Natural killer cell treated with Interleukin-12 subunit alpha and Interleukin-12 subunit beta and Interleukin-15 and Interleukin-18, amount 100 ng/mL, for 72 hours (primary cell): ENCODE measurements around the gene DLL3. TPM values are rescaled to one million over a fixed set of nuclear protein-coding genes. Genes with fewer than 3 reads are reported as not detected.
"Not testable (repeated sequence)": the region's sequence is repeated elsewhere in the genome, so short reads cannot be mapped to it uniquely, and the experiment has no call there.

Experiments
- ATAC-seq, 2 donors: fragments of 150-1000 bp; cut with Tn5 transposase in 1 of 2; sonication (Bioruptor Pico), chemical (Tn5 transposase) in 1 of 2; 2 replicates each; pipeline ENCODE4 v1.10.0; 2021
- DNase-seq: peaks from one replicate; pipeline ENCODE4 v3.0.0; 2022; ENCODE audit warnings: low spot score
- H3K27ac Mint-ChIP-seq, 2 donors: 1 replicate in 1 of 2; 2 replicates in 1 of 2; pipeline ENCODE4 v1.8.0; 2022; ENCODE audit warnings: mixed read lengths in 2 of 2, mild to moderate bottlenecking in 1 of 2, moderate library complexity in 1 of 2
- H3K27me3 Mint-ChIP-seq, 2 donors: 1 replicate in 1 of 2; 2 replicates in 1 of 2; pipeline ENCODE4 v1.8.0; 2022; ENCODE audit warnings: mixed read lengths in 2 of 2
- H3K36me3 Mint-ChIP-seq: one replicate; pipeline ENCODE4 v1.8.0; 2022; ENCODE audit warnings: mixed read lengths
- H3K4me1 Mint-ChIP-seq, 2 donors: 1 replicate in 1 of 2; 2 replicates in 1 of 2; pipeline ENCODE4 v1.8.0; 2022; ENCODE audit warnings: low read depth in 2 of 2, mixed read lengths in 2 of 2, mild to moderate bottlenecking in 1 of 2
- H3K4me3 Mint-ChIP-seq: one replicate; pipeline ENCODE4 v1.8.0; 2022; ENCODE audit warnings: mixed read lengths
- H3K9me3 Mint-ChIP-seq: 2 replicates; pipeline ENCODE4 v1.8.0; 2022; ENCODE audit warnings: mixed read lengths
- total RNA-seq, 2 donors: library from RNA; stranded (reverse); gene quantifications; one replicate each; pipeline ENCODE4 v1.2.3, GENCODE V29; 2022

Gene DLL3
- under 1 TPM; 0.21 to 0.92 TPM for total RNA-seq

GRCh38 chr19:39498798-39499642, at the start of gene DLL3:
DLL3 (plus strand) TSS chr19:39498947; CDS start chr19:39498975, 28 bp downstream.
- H3K4me3 Mint-ChIP-seq: peak within 1 kb of the TSS; percentile 67
- peaks cover 24 to 25% of the 10 kb centered on the region in 2 donors for H3K4me1 Mint-ChIP-seq
- no peaks in the 10 kb centered on the region for H3K9me3 Mint-ChIP-seq
- no peak for ATAC-seq
- no peaks in the 10 kb centered on the region for H3K36me3 Mint-ChIP-seq
- H3K27me3 Mint-ChIP-seq: peaks cover 39 to 46% of the 10 kb centered on the region in 2 donors
- H3K27ac Mint-ChIP-seq: no peak within 1 kb of the TSS
- DNase-seq: no peak

- ATAC-seq (no peak), DNase-seq (no peak)
- Mint-ChIP-seq H3K27me3 (no peaks in the 10 kb centered on the region), H3K27ac (peak overlapping the region; percentile 95 to 96), H3K4me3 (peak overlapping the region; percentile 93), H3K36me3 (peaks cover 17% of the 10 kb centered on the region), H3K9me3 (no peaks in the 10 kb centered on the region), H3K4me1 (peaks cover 54 to 67% of the 10 kb centered on the region in 2 donors)
Observed at GRCh38 chr19:39449116-39449797, 49.5 kb upstream of the DLL3 start.

- not testable (repeated sequence) for DNase-seq, ATAC-seq, H3K27me3 Mint-ChIP-seq, H3K4me3 Mint-ChIP-seq, H3K9me3 Mint-ChIP-seq
- peak overlapping the region in 1 of 2 donors; percentile 18 for H3K27ac Mint-ChIP-seq
- peaks cover 15% of the 10 kb centered on the region for H3K36me3 Mint-ChIP-seq
- H3K4me1 Mint-ChIP-seq: peaks cover 50 to 58% of the 10 kb centered on the region in 2 donors
Observed at GRCh38 chr19:39451257-39451656, 47.5 kb upstream of the DLL3 start.

GRCh38 chr19:39463403-39463802, 35.3 kb upstream of the DLL3 start:
- Mint-ChIP-seq H3K4me3 (no peak overlapping the region), H3K27me3 (no peaks in the 10 kb centered on the region), H3K36me3 (peaks cover 25% of the 10 kb centered on the region), H3K9me3 (no peaks in the 10 kb centered on the region), H3K4me1 (peaks cover 4 to 10% of the 10 kb centered on the region in 2 donors), H3K27ac (peak overlapping the region in 1 of 2 donors; percentile 37)
- ATAC-seq (no peak), DNase-seq (no peak)

GRCh38 chr19:39465956-39466747, 32.6 kb upstream of the DLL3 start:
- Mint-ChIP-seq H3K4me1 (peaks cover 4 to 9% of the 10 kb centered on the region in 2 donors), H3K27me3 (no peaks in the 10 kb centered on the region), H3K27ac (no peak overlapping the region), H3K36me3 (peaks cover 22% of the 10 kb centered on the region), H3K9me3 (no peaks in the 10 kb centered on the region), H3K4me3 (no peak overlapping the region)
- DNase-seq (no peak), ATAC-seq (no peak)

- no peak overlapping the region for H3K4me3 Mint-ChIP-seq
- DNase-seq: no peak
- H3K36me3 Mint-ChIP-seq: peaks cover 29% of the 10 kb centered on the region
- no peak overlapping the region for H3K27ac Mint-ChIP-seq
- peaks cover 6 to 16% of the 10 kb centered on the region in 2 donors for H3K4me1 Mint-ChIP-seq
- H3K27me3 Mint-ChIP-seq: no peaks in the 10 kb centered on the region
- ATAC-seq: no peak
- H3K9me3 Mint-ChIP-seq: no peaks in the 10 kb centered on the region
Observed at GRCh38 chr19:39467941-39468340, 30.8 kb upstream of the DLL3 start.

- DNase-seq (no peak), ATAC-seq (no peak)
- Mint-ChIP-seq H3K4me1 (peaks cover 9 to 16% of the 10 kb centered on the region in 2 donors), H3K27ac (no peak overlapping the region), H3K36me3 (peaks cover 29% of the 10 kb centered on the region), H3K4me3 (no peak overlapping the region), H3K9me3 (no peaks in the 10 kb centered on the region), H3K27me3 (no peaks in the 10 kb centered on the region)
Observed at GRCh38 chr19:39469036-39469435, 29.7 kb upstream of the DLL3 start.

GRCh38 chr19:39469567-39469966, 29.2 kb upstream of the DLL3 start:
- H3K9me3 Mint-ChIP-seq: no peaks in the 10 kb centered on the region
- H3K36me3 Mint-ChIP-seq: peaks cover 29% of the 10 kb centered on the region

GRCh38 chr19:39470724-39471339, 27.9 kb upstream of the DLL3 start:
- ATAC-seq: no peak
- Mint-ChIP-seq H3K4me3 (no peak overlapping the region), H3K9me3 (no peaks in the 10 kb centered on the region), H3K36me3 (peaks cover 18% of the 10 kb centered on the region), H3K27me3 (no peaks in the 10 kb centered on the region), H3K4me1 (peaks cover 11 to 13% of the 10 kb centered on the region in 2 donors), H3K27ac (peak overlapping the region in 1 of 2 donors; percentile 54)
- DNase-seq: no peak

More at GRCh38 chr19:39469567-39469966, 29.2 kb upstream of the DLL3 start:
- ATAC-seq: no peak
- H3K4me3 Mint-ChIP-seq: no peak overlapping the region
- DNase-seq: no peak
- no peaks in the 10 kb centered on the region for H3K27me3 Mint-ChIP-seq
- H3K4me1 Mint-ChIP-seq: peaks cover 11 to 16% of the 10 kb centered on the region in 2 donors
- H3K27ac Mint-ChIP-seq: no peak overlapping the region

- DNase-seq: no peak
- H3K4me3 Mint-ChIP-seq: no peak overlapping the region
- ATAC-seq: no peak
- H3K27me3 Mint-ChIP-seq: no peaks in the 10 kb centered on the region
- peaks cover 14% of the 10 kb centered on the region for H3K36me3 Mint-ChIP-seq
- peaks cover 11 to 12% of the 10 kb centered on the region in 2 donors for H3K4me1 Mint-ChIP-seq
- H3K9me3 Mint-ChIP-seq: no peaks in the 10 kb centered on the region
- H3K27ac Mint-ChIP-seq: peak overlapping the region; percentile 54 to 63
Observed at GRCh38 chr19:39471756-39472536, 26.8 kb upstream of the DLL3 start.

- no peaks in the 10 kb centered on the region for H3K27me3 Mint-ChIP-seq
- H3K9me3 Mint-ChIP-seq: no peaks in the 10 kb centered on the region
- H3K4me1 Mint-ChIP-seq: peaks cover 11 to 12% of the 10 kb centered on the region in 2 donors
- H3K4me3 Mint-ChIP-seq: no peak overlapping the region
- DNase-seq (no peak), ATAC-seq (no peak)
- peaks cover 14% of the 10 kb centered on the region for H3K36me3 Mint-ChIP-seq
- H3K27ac Mint-ChIP-seq: no peak overlapping the region
Observed at GRCh38 chr19:39472746-39473442, 25.9 kb upstream of the DLL3 start.

GRCh38 chr19:39473443-39473960, 25.2 kb upstream of the DLL3 start:
- H3K36me3 Mint-ChIP-seq: peaks cover 14% of the 10 kb centered on the region

More at GRCh38 chr19:39473443-39473960, 25.2 kb upstream of the DLL3 start:
- Mint-ChIP-seq H3K4me1 (peaks cover 11 to 12% of the 10 kb centered on the region in 2 donors), H3K27ac (no peak overlapping the region), H3K4me3 (no peak overlapping the region), H3K27me3 (no peaks in the 10 kb centered on the region), H3K9me3 (no peaks in the 10 kb centered on the region)
- ATAC-seq (no peak), DNase-seq (no peak)
